GM12878 (cell line): ENCODE measurements around the gene SMIM20. TPM values are rescaled to one million over a fixed set of nuclear protein-coding genes. Genes with fewer than 3 reads are reported as not detected.

Source experiments
- EED ChIP-seq: sonication (generic); IDR thresholded peaks from 2 replicates; pipeline ENCODE4 v1.6.1; 2016; ENCODE audit warnings: antibody characterized with exemption, low read depth
- EP300 ChIP-seq, 2 experiments: fragments of 150-350 bp in 1 of 2; IDR thresholded peaks; 2 replicates each; pipeline ENCODE4 v1.6.1; 2011 to 2012; ENCODE audit warnings: low read depth in 2 of 2, low read length in 2 of 2, borderline replicate concordance in 1 of 2, improper control_type of control experiment in 1 of 2, inconsistent platforms in 1 of 2; ENCODE audit not compliant: control insufficient read depth in 1 of 2
- IRF4 ChIP-seq: IDR thresholded peaks from 2 replicates; pipeline ENCODE4 v1.6.1; 2011; ENCODE audit warnings: low read depth, low read length
- JUNB ChIP-seq: IDR thresholded peaks from 2 replicates; pipeline ENCODE4 v1.6.1; 2016; ENCODE audit warnings: antibody characterized with exemption, mild to moderate bottlenecking
- MEF2A ChIP-seq: IDR thresholded peaks from 2 replicates; pipeline ENCODE4 v1.6.1; 2011; ENCODE audit warnings: low read depth, mild to moderate bottlenecking, low read length, moderate library complexity; ENCODE audit not compliant: insufficient read depth
- POLR2AphosphoS5 ChIP-seq: IDR thresholded peaks from 2 replicates; pipeline ENCODE4 v1.6.1; 2011; ENCODE audit warnings: mild to moderate bottlenecking, low read length, inconsistent platforms
- RAD21 ChIP-seq: IDR thresholded peaks from 2 replicates; pipeline ENCODE4 v1.6.1; 2011; ENCODE audit warnings: mild to moderate bottlenecking, low read depth, low read length, moderate library complexity; ENCODE audit not compliant: insufficient read depth
- RAD51 ChIP-seq: fragments of 450-650 bp; IDR thresholded peaks from 2 replicates; pipeline ENCODE4 v1.6.1; 2016; ENCODE audit warnings: moderate library complexity, mild to moderate bottlenecking, inconsistent platforms
- SKIL ChIP-seq: fragments of 450-650 bp; IDR thresholded peaks from 2 replicates; pipeline ENCODE4 v1.6.1; 2017; ENCODE audit warnings: mild to moderate bottlenecking, low read depth, inconsistent platforms; ENCODE audit not compliant: poor library complexity, severe bottlenecking
- SMAD5 ChIP-seq: IDR thresholded peaks from 2 replicates; pipeline ENCODE4 v1.6.1; 2016; ENCODE audit warnings: antibody characterized with exemption, low read depth
- SP1 ChIP-seq: IDR thresholded peaks from one replicate; pipeline ENCODE4 v1.6.1; 2011; ENCODE audit warnings: low read depth, low read length
- SPI1 ChIP-seq: IDR thresholded peaks from 2 replicates; pipeline ENCODE4 v1.6.1; 2011; ENCODE audit warnings: low read depth, mild to moderate bottlenecking, low read length, moderate library complexity, borderline replicate concordance; ENCODE audit not compliant: insufficient read depth
- TCF3 ChIP-seq: IDR thresholded peaks from 2 replicates; pipeline ENCODE4 v1.6.1; 2012; ENCODE audit warnings: low read depth, mild to moderate bottlenecking, low read length, borderline replicate concordance; ENCODE audit not compliant: insufficient read depth
- ZBTB33 ChIP-seq: fragments of 450-650 bp; IDR thresholded peaks from 2 replicates; pipeline ENCODE4 v1.6.1; 2017; ENCODE audit warnings: mild to moderate bottlenecking
- ZBTB4 ChIP-seq: fragments of 450-650 bp; formaldehyde crosslinking; IDR thresholded peaks from 2 replicates; pipeline ENCODE4 v1.4.0; 2022; ENCODE audit warnings: mild to moderate bottlenecking, moderate library complexity
- ZNF687 ChIP-seq: fragments of 450-650 bp; IDR thresholded peaks from 2 replicates; pipeline ENCODE4 v1.6.1; 2017; ENCODE audit warnings: mild to moderate bottlenecking, moderate library complexity
- polyA plus RNA-seq, 11 experiments: library from polyadenylated mRNA; depleted of rRNA in 4 of 11; unstranded in 6 of 11; stranded (reverse) in 5 of 11; fragments of >200 nt; fragmentation: Nextera tagmentation in 4 of 11; fragmentation: Illumina TruSeq in 1 of 11; extraction: Ambion mirVana in 4 of 11; extraction: Trizol in 1 of 11; gene quantifications; 1 replicate in 1 of 11; 2 replicates in 10 of 11; pipeline versions ENCODE4 v1.2.1 to v1.2.3, GENCODE V29; 2011 to 2016; ENCODE audit warnings: inconsistent platforms in 2 of 11, missing spikeins in 2 of 11, low read depth in 1 of 11
- total RNA-seq, 4 experiments: library from RNA; depleted of rRNA in 3 of 4; stranded (reverse); fragments of >200 nt in 3 of 4; fragmentation: Illumina TruSeq in 1 of 4; extraction: Trizol in 1 of 4; gene quantifications; 2 replicates each; pipeline versions ENCODE4 v1.2.1 to v1.2.3, GENCODE V29; 2013 to 2021

Gene SMIM20
- total and polyA plus RNA-seq, 10 of the 15 experiments (the other 5 are each of a cell fraction or from before 2014, with no cell fraction given) = 17.3 to 38.0 (median 28.8) TPM

GRCh38 chr4:25938787-25939186 lies 24.8 kb downstream of the SMIM20 start (continued):
- TF ChIP-seq ZBTB33 (no peak), POLR2AphosphoS5 (no peak), MEF2A (0 out of 2 replicates have a peak, but pooled peaks have one; percentile 22), RAD51 (no peak), SKIL (peak; percentile 92), EP300 (IDR thresholded peaks at IDR 0.05; ENCODE audit: borderline replicate concordance in 1 of 2, control insufficient read depth in 1 of 2, low read depth in 2 of 2, low read length in 2 of 2) (peak in 1 of 2 experiments; percentile 50; a peak in 1 of 4 replicates), ZNF687 (no peak), JUNB (peak; percentile 77; the same call in 1 of the 2 replicates), EED (peak; percentile 93), IRF4 (peak; percentile 82), SPI1 (no peak), RAD21 (no peak), SMAD5 (no peak), ZBTB4 (no peak), SP1 (peak; percentile 37), TCF3 (peak; percentile 53; the same call in 1 of the 2 replicates)
